Effector memory CD4-positive, alpha-beta T cell (primary cell): Measurements from ENCODE around the gene OSBPL8.
"Not testable (repeated sequence)": the region's sequence is repeated elsewhere in the genome, so short reads cannot be mapped to it uniquely, and the experiment has no call there.

Experiments
- DNase-seq, 3 donors: peaks; one replicate each; pipeline ENCODE4 v3.0.0-alpha.2; 2020
- H3K27ac ChIP-seq: 2 replicates; pipeline ENCODE4 v1.7.0; 2013; ENCODE audit warnings: mild to moderate bottlenecking, low read length, moderate library complexity; ENCODE audit not compliant: insufficient read depth, poor library complexity, severe bottlenecking
- H3K27me3 ChIP-seq: replicated peaks from 2 replicates; pipeline ENCODE4 v1.7.0; 2013; ENCODE audit warnings: mild to moderate bottlenecking, low read length; ENCODE audit not compliant: insufficient read depth, control insufficient read depth, poor library complexity, severe bottlenecking
- H3K36me3 ChIP-seq: 2 replicates; pipeline ENCODE4 v1.7.0; 2013; ENCODE audit warnings: mild to moderate bottlenecking, low read length, moderate library complexity; ENCODE audit not compliant: control insufficient read depth, insufficient read depth
- H3K4me1 ChIP-seq: 2 replicates; pipeline ENCODE4 v1.7.0; 2013; ENCODE audit warnings: low read length, mild to moderate bottlenecking; ENCODE audit not compliant: control insufficient read depth, insufficient read depth, poor library complexity, severe bottlenecking
- H3K4me3 ChIP-seq: 2 replicates; pipeline ENCODE4 v1.7.0; 2013; ENCODE audit warnings: low read length, low read depth, mild to moderate bottlenecking; ENCODE audit not compliant: insufficient read depth, poor library complexity, severe bottlenecking
- H3K9me3 ChIP-seq: 2 replicates; pipeline ENCODE4 v1.7.0; 2013; ENCODE audit warnings: mild to moderate bottlenecking, low read length, moderate library complexity; ENCODE audit not compliant: control insufficient read depth

Gene OSBPL8

GRCh38 chr12:76383988-76384387 lies 175.6 kb downstream of the OSBPL8 start:
- H3K4me3 ChIP-seq: no peak overlapping the region
- no peaks in the 10 kb centered on the region for H3K9me3 ChIP-seq
- H3K27me3 ChIP-seq: no peaks in the 10 kb centered on the region
- H3K27ac ChIP-seq: no peak overlapping the region
- peaks cover 32% of the 10 kb centered on the region for H3K36me3 ChIP-seq
- H3K4me1 ChIP-seq: no peaks in the 10 kb centered on the region
- DNase-seq: no peak

GRCh38 chr12:76379261-76379660 lies 180.3 kb downstream of the OSBPL8 start:
- H3K4me1 ChIP-seq: no peaks in the 10 kb centered on the region
- no peaks in the 10 kb centered on the region for H3K27me3 ChIP-seq
- no peak overlapping the region for H3K27ac ChIP-seq
- H3K9me3 ChIP-seq: no peaks in the 10 kb centered on the region
- no peak for DNase-seq
- peaks cover 34% of the 10 kb centered on the region for H3K36me3 ChIP-seq
- no peak overlapping the region for H3K4me3 ChIP-seq

- H3K27me3 ChIP-seq, H3K9me3 ChIP-seq, H3K27ac ChIP-seq, H3K4me3 ChIP-seq, DNase-seq, H3K4me1 ChIP-seq: not testable (repeated sequence)
- H3K36me3 ChIP-seq: peaks cover 34% of the 10 kb centered on the region
Measured at GRCh38 chr12:76376876-76377275, 182.7 kb downstream of the OSBPL8 start.

- H3K9me3 ChIP-seq: no peaks in the 10 kb centered on the region
- H3K27me3 ChIP-seq: no peaks in the 10 kb centered on the region
- no peak overlapping the region for H3K4me3 ChIP-seq
- H3K4me1 ChIP-seq: no peaks in the 10 kb centered on the region
- DNase-seq: no peak
- H3K27ac ChIP-seq: no peak overlapping the region
- H3K36me3 ChIP-seq: peaks cover 32% of the 10 kb centered on the region
Measured at GRCh38 chr12:76375939-76376338, 183.6 kb downstream of the OSBPL8 start.

GRCh38 chr12:76375470-76375869 lies 184.1 kb downstream of the OSBPL8 start:
- Histone ChIP-seq H3K27me3 (no peaks in the 10 kb centered on the region), H3K36me3 (peaks cover 27% of the 10 kb centered on the region), H3K9me3 (no peaks in the 10 kb centered on the region), H3K4me1 (no peaks in the 10 kb centered on the region), H3K27ac (no peak overlapping the region), H3K4me3 (no peak overlapping the region)
- no peak for DNase-seq

- DNase-seq: no peak
- Histone ChIP-seq H3K36me3 (peaks cover 36% of the 10 kb centered on the region), H3K4me3 (no peak overlapping the region), H3K9me3 (no peaks in the 10 kb centered on the region), H3K27ac (no peak overlapping the region), H3K27me3 (no peaks in the 10 kb centered on the region), H3K4me1 (no peaks in the 10 kb centered on the region)
Measured at GRCh38 chr12:76374386-76375020, 185.1 kb downstream of the OSBPL8 start.

- Histone ChIP-seq H3K9me3 (no peaks in the 10 kb centered on the region), H3K27me3 (no peaks in the 10 kb centered on the region), H3K36me3 (peaks cover 44% of the 10 kb centered on the region), H3K4me1 (no peaks in the 10 kb centered on the region), H3K27ac (no peak overlapping the region), H3K4me3 (no peak overlapping the region)
- DNase-seq: no peak
Measured at GRCh38 chr12:76368230-76368629, 191.3 kb downstream of the OSBPL8 start.

GRCh38 chr12:76366163-76366562 lies 193.4 kb downstream of the OSBPL8 start:
- no peak for DNase-seq
- Histone ChIP-seq H3K4me1 (no peaks in the 10 kb centered on the region), H3K9me3 (no peaks in the 10 kb centered on the region), H3K27ac (no peak overlapping the region), H3K36me3 (peaks cover 44% of the 10 kb centered on the region), H3K4me3 (no peak overlapping the region), H3K27me3 (no peaks in the 10 kb centered on the region)

GRCh38 chr12:76364131-76364530 lies 195.4 kb downstream of the OSBPL8 start:
- not testable (repeated sequence) for H3K27ac ChIP-seq, H3K4me3 ChIP-seq, H3K9me3 ChIP-seq, H3K27me3 ChIP-seq, H3K4me1 ChIP-seq, DNase-seq
- peaks cover 32% of the 10 kb centered on the region for H3K36me3 ChIP-seq

GRCh38 chr12:76360316-76360715 lies 199.3 kb downstream of the OSBPL8 start:
- no peaks in the 10 kb centered on the region for H3K27me3 ChIP-seq
- H3K4me1 ChIP-seq: no peaks in the 10 kb centered on the region
- H3K36me3 ChIP-seq: peaks cover 8% of the 10 kb centered on the region
- H3K27ac ChIP-seq: no peak overlapping the region
- no peak for DNase-seq
- H3K9me3 ChIP-seq: no peaks in the 10 kb centered on the region
- H3K4me3 ChIP-seq: no peak overlapping the region
